Hair follicle dermal papilla cell (primary cell): Measurements from ENCODE around the gene LGALS9B. TPM values are rescaled to one million over a fixed set of nuclear protein-coding genes. Genes with fewer than 3 reads are reported as not detected.

Experiments
- small RNA-seq: library from RNA; depleted of rRNA; stranded (forward); fragments of <200 nt; gene quantifications from one replicate; pipeline ENCODE3, GENCODE V24; 2012
- total RNA-seq: library from RNA; depleted of rRNA; stranded (reverse); fragments of >200 nt; gene quantifications from 2 replicates; pipeline ENCODE4 v1.2.3, GENCODE V29; 2012

Gene LGALS9B
- not detected in 2 replicates for total RNA-seq

DNA sequence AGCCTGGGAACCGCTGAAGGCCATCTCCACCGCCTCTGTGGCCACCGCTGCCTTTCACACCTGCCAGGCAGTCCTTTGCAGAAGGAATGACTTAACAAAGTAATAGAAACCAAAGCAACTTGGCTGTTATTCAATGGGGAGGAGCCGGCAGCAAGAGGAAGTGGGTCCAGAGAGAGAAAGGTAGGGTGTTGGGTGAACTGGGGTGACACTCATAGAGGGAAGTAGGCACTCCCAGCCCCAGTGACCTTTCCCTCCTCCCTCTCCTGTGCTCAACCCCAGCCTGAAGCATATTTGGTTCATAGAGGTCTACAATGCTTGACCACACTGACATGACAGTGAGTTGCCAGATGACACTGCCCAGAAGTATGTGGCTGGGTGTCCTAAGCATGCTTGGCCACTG lies at the start of gene LGALS9B:
TSS of gene LGALS9B (minus strand) at position 93 of the 400 bp plus-strand sequence. CDS start at position 24, 69 bp downstream.

Small RNA genes lying within 50 kb of the gene (small RNA-seq; reads per million reads assigned to genes)
- gene YWHAEP3: not detected

Other genes starting within 250 kb of the LGALS9B start
- not detected in 2 replicates for gene CDRT15L2, start 112.2 kb upstream of the LGALS9B start, total RNA-seq